Esophagus squamous epithelium (tissue), 4 donors: Measurements from ENCODE around the gene TRAP1.

Experiments
- POLR2A ChIP-seq, 4 donors: fragments of 450-650 bp; IDR thresholded peaks; one replicate each; pipeline ENCODE4 v1.6.1; 2017; ENCODE audit warnings: antibody characterized with exemption in 4 of 4, mild to moderate bottlenecking in 4 of 4, moderate library complexity in 3 of 4
- TF ChIP-seq, protein P1 (sequence below), 6 experiments: fragments of 450-650 bp in 4 of 6; fragments of 200-600 bp in 2 of 6; sonication (generic) in 2 of 6; IDR thresholded peaks; one replicate each; pipeline ENCODE4 v1.5.1; 2016 to 2019; ENCODE audit warnings: antibody characterized with exemption in 6 of 6, mild to moderate bottlenecking in 4 of 6, moderate library complexity in 4 of 6

- TF ChIP-seq, protein P1, sequence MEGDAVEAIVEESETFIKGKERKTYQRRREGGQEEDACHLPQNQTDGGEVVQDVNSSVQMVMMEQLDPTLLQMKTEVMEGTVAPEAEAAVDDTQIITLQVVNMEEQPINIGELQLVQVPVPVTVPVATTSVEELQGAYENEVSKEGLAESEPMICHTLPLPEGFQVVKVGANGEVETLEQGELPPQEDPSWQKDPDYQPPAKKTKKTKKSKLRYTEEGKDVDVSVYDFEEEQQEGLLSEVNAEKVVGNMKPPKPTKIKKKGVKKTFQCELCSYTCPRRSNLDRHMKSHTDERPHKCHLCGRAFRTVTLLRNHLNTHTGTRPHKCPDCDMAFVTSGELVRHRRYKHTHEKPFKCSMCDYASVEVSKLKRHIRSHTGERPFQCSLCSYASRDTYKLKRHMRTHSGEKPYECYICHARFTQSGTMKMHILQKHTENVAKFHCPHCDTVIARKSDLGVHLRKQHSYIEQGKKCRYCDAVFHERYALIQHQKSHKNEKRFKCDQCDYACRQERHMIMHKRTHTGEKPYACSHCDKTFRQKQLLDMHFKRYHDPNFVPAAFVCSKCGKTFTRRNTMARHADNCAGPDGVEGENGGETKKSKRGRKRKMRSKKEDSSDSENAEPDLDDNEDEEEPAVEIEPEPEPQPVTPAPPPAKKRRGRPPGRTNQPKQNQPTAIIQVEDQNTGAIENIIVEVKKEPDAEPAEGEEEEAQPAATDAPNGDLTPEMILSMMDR (IDR thresholded peaks at IDR 0.05), result no peak
- TF ChIP-seq POLR2A (IDR thresholded peaks at IDR 0.05), result no peak
Measured at GRCh38 chr16:3664187-3664896, 53.0 kb downstream of the TRAP1 start.
